PFSK-1 (cell line): ENCODE results near the gene SLC6A7.

ENCODE experiments used
- POLR2AphosphoS5 ChIP-seq: IDR thresholded peaks from 2 replicates; pipeline ENCODE4 v1.6.1; 2012; ENCODE audit warnings: low read depth, mild to moderate bottlenecking, control low read depth, low read length, moderate library complexity
- SIN3A ChIP-seq: IDR thresholded peaks from 2 replicates; pipeline ENCODE4 v1.6.1; 2012; ENCODE audit warnings: mild to moderate bottlenecking, low read length, moderate library complexity, borderline replicate concordance; ENCODE audit not compliant: insufficient read depth
- TAF1 ChIP-seq: IDR thresholded peaks from 2 replicates; pipeline ENCODE4 v1.6.1; 2012; ENCODE audit warnings: low read length, control low read depth, borderline replicate concordance; ENCODE audit not compliant: insufficient read depth
- TF ChIP-seq, protein P1 (sequence below), 2 experiments: IDR thresholded peaks; 2 replicates each; pipeline versions ENCODE4 v1.6.1 to v1.8.0; 2011 to 2012; ENCODE audit warnings: low read depth in 2 of 2, low read length in 2 of 2, control low read depth in 1 of 2, inconsistent platforms in 1 of 2, mild to moderate bottlenecking in 1 of 2, moderate library complexity in 1 of 2; ENCODE audit not compliant: insufficient read depth in 1 of 2

DNA sequence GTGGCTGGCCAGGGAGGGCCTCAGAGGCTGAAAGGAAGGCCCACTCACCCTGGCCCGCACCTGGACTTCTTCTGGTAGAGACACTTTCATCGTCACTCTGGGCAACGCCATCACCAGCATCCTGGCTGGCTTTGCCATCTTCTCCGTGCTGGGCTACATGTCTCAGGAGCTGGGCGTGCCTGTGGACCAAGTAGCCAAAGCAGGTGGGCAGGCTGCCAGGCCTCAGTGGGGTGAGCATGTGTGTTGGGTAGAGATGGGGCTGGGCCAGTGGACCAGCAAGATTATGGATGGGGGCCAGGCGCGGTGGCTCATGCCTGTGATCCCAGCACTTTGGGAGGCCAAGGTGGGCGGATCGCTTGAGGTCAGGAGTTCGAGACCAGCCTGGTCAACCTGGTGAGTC lies 12.6 kb downstream of the SLC6A7 start:
- TF ChIP-seq, protein P1, sequence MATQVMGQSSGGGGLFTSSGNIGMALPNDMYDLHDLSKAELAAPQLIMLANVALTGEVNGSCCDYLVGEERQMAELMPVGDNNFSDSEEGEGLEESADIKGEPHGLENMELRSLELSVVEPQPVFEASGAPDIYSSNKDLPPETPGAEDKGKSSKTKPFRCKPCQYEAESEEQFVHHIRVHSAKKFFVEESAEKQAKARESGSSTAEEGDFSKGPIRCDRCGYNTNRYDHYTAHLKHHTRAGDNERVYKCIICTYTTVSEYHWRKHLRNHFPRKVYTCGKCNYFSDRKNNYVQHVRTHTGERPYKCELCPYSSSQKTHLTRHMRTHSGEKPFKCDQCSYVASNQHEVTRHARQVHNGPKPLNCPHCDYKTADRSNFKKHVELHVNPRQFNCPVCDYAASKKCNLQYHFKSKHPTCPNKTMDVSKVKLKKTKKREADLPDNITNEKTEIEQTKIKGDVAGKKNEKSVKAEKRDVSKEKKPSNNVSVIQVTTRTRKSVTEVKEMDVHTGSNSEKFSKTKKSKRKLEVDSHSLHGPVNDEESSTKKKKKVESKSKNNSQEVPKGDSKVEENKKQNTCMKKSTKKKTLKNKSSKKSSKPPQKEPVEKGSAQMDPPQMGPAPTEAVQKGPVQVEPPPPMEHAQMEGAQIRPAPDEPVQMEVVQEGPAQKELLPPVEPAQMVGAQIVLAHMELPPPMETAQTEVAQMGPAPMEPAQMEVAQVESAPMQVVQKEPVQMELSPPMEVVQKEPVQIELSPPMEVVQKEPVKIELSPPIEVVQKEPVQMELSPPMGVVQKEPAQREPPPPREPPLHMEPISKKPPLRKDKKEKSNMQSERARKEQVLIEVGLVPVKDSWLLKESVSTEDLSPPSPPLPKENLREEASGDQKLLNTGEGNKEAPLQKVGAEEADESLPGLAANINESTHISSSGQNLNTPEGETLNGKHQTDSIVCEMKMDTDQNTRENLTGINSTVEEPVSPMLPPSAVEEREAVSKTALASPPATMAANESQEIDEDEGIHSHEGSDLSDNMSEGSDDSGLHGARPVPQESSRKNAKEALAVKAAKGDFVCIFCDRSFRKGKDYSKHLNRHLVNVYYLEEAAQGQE (IDR thresholded peaks at IDR 0.05; ENCODE audit: insufficient read depth in 1 of 2, low read depth in 2 of 2, low read length in 2 of 2), result no peak
- TF ChIP-seq SIN3A (no peak), POLR2AphosphoS5 (no peak), TAF1 (no peak)
